Measurements from ENCODE around the gene SSH2.

The SSH2 gene

GRCh38 chr17:29576214-29577000 is 353.6 kb downstream of the SSH2 start:
- no peak for DNase-seq (ENCODE audit: low read depth)

Data from T-helper 22 cell (primary cell).